Peyer's patch (tissue), 4 donors: ENCODE data around the gene FAM114A2.

Experiments used
- POLR2A ChIP-seq, 2 donors: fragments of 450-650 bp; IDR thresholded peaks; one replicate each; pipeline ENCODE4 v1.5.1; 2017; ENCODE audit warnings: antibody characterized with exemption in 2 of 2, mild to moderate bottlenecking in 2 of 2, moderate library complexity in 2 of 2
- TF ChIP-seq, protein P1 (sequence below), 6 experiments: fragments of 450-650 bp in 4 of 6; fragments of 200-600 bp in 2 of 6; sonication (generic) in 1 of 6; IDR thresholded peaks; one replicate each; pipeline ENCODE4 v1.5.1; 2017 to 2019; ENCODE audit warnings: antibody characterized with exemption in 6 of 6, mild to moderate bottlenecking in 3 of 6, moderate library complexity in 1 of 6

DNA sequence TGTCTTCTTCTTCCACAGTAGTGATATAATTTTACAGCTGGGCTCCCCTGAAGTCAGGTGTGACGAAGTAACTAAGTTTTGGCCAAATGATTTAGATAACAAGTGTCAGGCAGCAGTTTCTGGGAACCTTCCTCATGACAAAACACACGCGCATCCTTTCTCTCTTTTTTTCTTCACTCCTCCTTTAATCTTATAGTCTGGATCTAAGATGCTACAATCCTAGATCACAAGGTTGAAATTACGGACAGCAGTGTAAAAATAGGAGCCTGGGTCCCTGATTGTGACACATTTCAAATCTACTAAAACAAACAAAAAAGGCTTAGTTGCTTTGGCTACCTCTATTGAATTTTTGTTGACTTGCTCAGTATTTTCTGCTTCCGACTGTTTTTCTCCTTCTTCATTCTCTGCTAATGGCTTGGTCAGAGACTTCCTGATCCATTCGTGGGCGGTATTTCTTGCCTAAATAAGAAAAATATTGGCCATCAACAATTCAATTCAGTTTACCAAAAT, 36.1 kb downstream of the FAM114A2 start:
- TF ChIP-seq, protein P1, sequence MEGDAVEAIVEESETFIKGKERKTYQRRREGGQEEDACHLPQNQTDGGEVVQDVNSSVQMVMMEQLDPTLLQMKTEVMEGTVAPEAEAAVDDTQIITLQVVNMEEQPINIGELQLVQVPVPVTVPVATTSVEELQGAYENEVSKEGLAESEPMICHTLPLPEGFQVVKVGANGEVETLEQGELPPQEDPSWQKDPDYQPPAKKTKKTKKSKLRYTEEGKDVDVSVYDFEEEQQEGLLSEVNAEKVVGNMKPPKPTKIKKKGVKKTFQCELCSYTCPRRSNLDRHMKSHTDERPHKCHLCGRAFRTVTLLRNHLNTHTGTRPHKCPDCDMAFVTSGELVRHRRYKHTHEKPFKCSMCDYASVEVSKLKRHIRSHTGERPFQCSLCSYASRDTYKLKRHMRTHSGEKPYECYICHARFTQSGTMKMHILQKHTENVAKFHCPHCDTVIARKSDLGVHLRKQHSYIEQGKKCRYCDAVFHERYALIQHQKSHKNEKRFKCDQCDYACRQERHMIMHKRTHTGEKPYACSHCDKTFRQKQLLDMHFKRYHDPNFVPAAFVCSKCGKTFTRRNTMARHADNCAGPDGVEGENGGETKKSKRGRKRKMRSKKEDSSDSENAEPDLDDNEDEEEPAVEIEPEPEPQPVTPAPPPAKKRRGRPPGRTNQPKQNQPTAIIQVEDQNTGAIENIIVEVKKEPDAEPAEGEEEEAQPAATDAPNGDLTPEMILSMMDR (IDR thresholded peaks at IDR 0.05) = no peak
- no peak for TF ChIP-seq POLR2A (IDR thresholded peaks at IDR 0.05)
